ENCODE measurements around the gene ARHGAP10.
"Not testable (repeated sequence)": the region's sequence is repeated elsewhere in the genome, so short reads cannot be mapped to it uniquely, and the experiment has no call there.

The ARHGAP10 gene

GRCh38 chr4:147994076-147994475 lies 262.2 kb downstream of the ARHGAP10 start:
- H3K4me3 ChIP-seq (ENCODE audit: low read depth, low read length): no peak overlapping the region
- no peak for TF ChIP-seq CTCF (conservative IDR thresholded peaks at IDR 0.05; ENCODE audit: low read depth, low read length)
- DNase-seq (ENCODE audit: low read depth): peak; percentile 60

- TF ChIP-seq CTCF (conservative IDR thresholded peaks at IDR 0.05; ENCODE audit: low read depth, low read length): no peak
- H3K4me3 ChIP-seq (ENCODE audit: low read depth, low read length): no peak overlapping the region
- DNase-seq (ENCODE audit: low read depth): peak; percentile 58
These were observed 262.9 kb downstream of the ARHGAP10 start for GRCh38 chr4:147994491-147995385.

- TF ChIP-seq CTCF (conservative IDR thresholded peaks at IDR 0.05; ENCODE audit: low read depth, low read length): no peak
- H3K4me3 ChIP-seq (ENCODE audit: low read depth, low read length): no peak overlapping the region
These were observed 265.0 kb downstream of the ARHGAP10 start for GRCh38 chr4:147996859-147997258.

GRCh38 chr4:148000038-148000437 lies 268.1 kb downstream of the ARHGAP10 start:
- not testable (repeated sequence) for DNase-seq (ENCODE audit: low read depth); H3K4me3 ChIP-seq (ENCODE audit: low read depth, low read length)

More at GRCh38 chr4:147996859-147997258, 265.0 kb downstream of the ARHGAP10 start:
- no peak for DNase-seq (ENCODE audit: low read depth)

- peak; percentile 23 for DNase-seq (ENCODE audit: low read depth)
- H3K4me3 ChIP-seq (ENCODE audit: low read depth, low read length): no peak overlapping the region
- TF ChIP-seq CTCF (conservative IDR thresholded peaks at IDR 0.05; ENCODE audit: low read depth, low read length): no peak
These were observed 272.5 kb downstream of the ARHGAP10 start for GRCh38 chr4:148004228-148004857.

- H3K4me3 ChIP-seq (ENCODE audit: low read depth, low read length): no peak overlapping the region
- TF ChIP-seq CTCF (conservative IDR thresholded peaks at IDR 0.05; ENCODE audit: low read depth, low read length): no peak
- DNase-seq (ENCODE audit: low read depth): no peak
These were observed 274.1 kb downstream of the ARHGAP10 start for GRCh38 chr4:148006001-148006400.

GRCh38 chr4:148007314-148007760 lies 275.4 kb downstream of the ARHGAP10 start:
- no peak for TF ChIP-seq CTCF (conservative IDR thresholded peaks at IDR 0.05; ENCODE audit: low read depth, low read length)
- H3K4me3 ChIP-seq (ENCODE audit: low read depth, low read length): no peak overlapping the region
- DNase-seq (ENCODE audit: low read depth): peak; percentile 99

Data from choroid plexus epithelial cell (primary cell).